OCI-LY7 (cell line): ENCODE measurements around the gene UNKL.

Experiments used
- CTCF ChIP-seq: fragments of 200-600 bp; sonication (generic); conservative IDR thresholded peaks from 2 replicates; pipeline ENCODE4 v1.5.1; 2014; ENCODE audit warnings: mild to moderate bottlenecking, antibody characterized with exemption, low read length, moderate library complexity, mixed read lengths
- EZH2phosphoT487 ChIP-seq: fragments of 200-600 bp; sonication (generic); IDR thresholded peaks from 2 replicates; pipeline ENCODE4 v1.6.1; 2018; ENCODE audit warnings: low read depth, borderline replicate concordance, mild to moderate bottlenecking, mixed run types, antibody characterized with exemption, low read length, moderate library complexity, mixed read lengths

GRCh38 chr16:1366712-1367299 is 47.7 kb downstream of the UNKL start:
- TF ChIP-seq CTCF (no peak), EZH2phosphoT487 (no peak)
